ENCODE measurements around the gene TEK.

DNA sequence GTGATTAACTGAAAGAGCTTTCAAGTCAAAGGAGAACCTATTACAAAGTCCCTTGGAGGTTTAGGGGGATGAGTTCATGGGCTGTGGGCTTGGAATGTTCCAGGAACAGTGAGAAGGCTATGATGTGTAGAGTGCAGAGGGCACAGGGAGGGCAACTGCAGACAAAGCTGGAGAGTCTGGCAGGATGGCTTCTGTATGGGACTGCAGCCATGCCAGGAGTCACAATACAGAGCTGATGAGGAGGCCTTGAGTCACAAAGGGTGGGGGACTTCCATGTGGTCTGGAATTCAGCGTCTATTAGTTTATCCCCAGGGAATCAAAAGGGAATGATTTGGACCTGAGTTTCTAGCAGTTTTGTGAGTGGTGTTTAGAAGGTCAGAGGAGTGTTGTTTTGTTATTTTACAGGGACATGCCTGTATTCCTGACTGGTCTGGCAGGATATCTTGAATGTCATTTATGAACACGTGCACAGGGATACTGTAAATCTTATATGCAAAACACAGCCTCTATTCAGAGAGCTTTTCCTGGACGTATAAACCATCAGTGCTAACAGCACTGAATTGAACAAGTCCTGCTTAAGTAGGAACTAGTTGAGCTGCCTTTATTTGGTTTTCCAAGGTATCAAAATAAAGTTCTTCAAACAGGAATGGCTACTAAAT lies 14.3 kb upstream of the TEK start:
- TF ChIP-seq CTCF (conservative IDR thresholded peaks at IDR 0.05; ENCODE audit: low read length), result no peak
- TF ChIP-seq EZH2phosphoT487 (IDR thresholded peaks at IDR 0.05; ENCODE audit: borderline replicate concordance), result no peak

All from Loucy (cell line).